NCI-H524 treated with DMSO at 0.1 percent for 48 hours (cell line): ENCODE results near the gene PDE2A.

Experiments used
- DNase-seq: peaks from one replicate; lab custom pipeline; 2025; lab: John Stamatoyannopoulos, UW

PDE2A gene

DNA sequence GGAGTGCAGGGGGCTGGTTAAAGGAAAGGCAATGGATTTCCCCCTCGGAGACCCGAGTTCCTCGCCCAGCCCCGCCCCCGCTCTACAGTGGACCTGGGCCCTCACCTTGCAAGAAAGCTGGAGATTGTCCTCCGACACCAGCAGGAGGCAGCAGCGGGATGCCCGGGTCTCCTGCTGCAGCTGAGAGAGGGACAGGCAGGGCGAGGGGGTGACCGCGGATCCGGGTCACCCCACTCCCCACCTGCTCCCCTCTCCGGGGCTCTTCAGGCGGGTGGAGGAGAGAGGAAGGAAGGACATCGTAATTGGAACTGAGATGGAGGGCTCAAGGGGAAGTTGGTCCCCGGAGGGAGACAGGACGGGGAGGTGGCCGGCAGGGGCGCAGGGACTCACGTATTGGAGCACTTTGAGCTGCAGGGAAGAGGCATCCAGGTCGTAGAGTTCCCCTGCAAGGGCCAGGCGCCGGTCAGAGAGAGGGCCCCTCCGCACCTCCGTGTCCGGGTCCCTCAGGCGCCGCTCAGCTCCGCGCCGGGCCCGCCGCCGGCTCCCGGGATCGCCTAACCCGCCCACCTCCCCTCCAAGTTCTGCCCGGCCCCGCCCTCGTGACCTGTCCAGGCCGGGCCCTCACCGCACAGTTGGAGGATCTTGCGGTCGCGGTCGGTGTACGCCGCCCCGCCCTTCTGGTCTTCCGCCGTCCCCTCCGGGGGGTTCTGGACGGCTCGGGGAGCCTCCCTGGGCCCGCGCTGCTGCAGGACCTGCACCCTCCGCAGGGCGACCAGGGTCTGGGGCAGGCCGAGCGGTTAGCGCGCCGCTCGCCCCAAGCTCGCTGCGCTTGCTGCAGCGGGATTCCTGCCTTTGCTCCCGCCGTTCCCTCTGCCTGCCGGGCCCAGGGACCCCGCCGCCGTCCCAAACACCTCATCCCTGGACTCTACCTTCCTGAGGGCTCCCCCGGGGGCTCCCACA, 84.1 kb downstream of the PDE2A start:
- DNase-seq = no peak

DNA sequence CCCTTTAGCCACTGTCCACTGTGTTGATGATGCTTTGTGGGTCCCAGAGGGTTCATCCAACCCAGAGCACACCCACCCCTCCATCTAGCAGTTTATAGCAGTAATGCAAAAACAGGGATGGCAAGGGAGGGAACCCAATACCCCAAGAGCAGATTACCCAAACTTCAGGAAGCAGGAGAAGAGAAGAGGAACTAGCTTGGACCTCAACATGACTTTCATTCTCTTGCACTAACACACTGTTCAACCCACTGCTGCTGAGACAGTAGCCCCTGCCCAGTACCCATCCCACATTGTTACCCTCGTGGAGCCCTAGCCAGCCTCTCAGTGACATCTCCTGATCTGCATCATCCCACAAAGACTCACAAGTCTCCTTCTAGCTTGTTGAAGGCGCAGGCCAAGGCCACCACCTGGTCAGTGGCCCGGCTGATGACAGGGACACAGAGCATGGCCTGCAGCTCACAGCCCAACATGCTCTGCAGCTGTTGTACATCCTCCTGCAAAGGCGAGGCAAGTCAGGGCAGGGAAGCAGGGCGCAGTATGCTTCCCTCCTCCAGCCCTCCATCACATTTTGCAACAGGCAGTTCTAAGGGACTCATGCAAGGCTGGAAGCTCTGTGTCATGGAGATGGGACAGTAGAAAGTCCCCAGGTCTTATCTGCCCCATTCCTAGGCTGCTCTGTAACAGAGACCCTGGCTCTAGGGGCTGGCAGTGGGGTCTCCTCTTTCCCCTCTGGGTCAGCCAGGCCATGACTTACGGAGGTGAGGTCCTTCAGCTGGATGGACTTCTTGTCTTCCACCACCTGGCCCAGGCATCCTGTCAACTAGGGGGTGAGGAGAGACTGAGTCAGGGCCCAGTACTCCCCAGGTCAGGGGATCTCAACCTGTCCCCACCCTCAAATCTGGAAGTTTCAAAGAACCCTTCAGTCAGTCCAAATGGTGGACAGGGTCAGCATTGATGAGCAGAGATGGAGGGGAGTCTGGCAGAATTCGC, 85.5 kb downstream of the PDE2A start:
- no peak for DNase-seq

DNA sequence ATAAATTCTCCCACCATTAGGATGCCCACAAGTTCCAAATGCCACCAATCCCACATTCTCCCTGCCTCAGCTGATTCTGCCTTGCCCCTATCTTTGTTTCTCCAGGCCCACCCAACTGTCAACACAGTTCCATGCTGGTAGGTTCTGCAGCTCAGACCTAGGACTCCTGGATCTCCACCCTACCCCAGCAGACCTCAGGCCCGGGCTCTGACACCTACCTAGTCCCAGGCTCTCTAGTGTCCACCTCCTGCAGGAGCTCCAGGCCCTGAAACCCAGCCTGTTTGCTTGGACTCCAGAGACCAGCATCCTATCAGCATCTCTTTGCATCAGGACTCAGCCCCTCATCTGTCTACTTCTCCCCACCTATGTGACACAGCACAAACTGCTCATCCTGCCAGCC, 86.5 kb downstream of the PDE2A start:
- no peak for DNase-seq

DNA sequence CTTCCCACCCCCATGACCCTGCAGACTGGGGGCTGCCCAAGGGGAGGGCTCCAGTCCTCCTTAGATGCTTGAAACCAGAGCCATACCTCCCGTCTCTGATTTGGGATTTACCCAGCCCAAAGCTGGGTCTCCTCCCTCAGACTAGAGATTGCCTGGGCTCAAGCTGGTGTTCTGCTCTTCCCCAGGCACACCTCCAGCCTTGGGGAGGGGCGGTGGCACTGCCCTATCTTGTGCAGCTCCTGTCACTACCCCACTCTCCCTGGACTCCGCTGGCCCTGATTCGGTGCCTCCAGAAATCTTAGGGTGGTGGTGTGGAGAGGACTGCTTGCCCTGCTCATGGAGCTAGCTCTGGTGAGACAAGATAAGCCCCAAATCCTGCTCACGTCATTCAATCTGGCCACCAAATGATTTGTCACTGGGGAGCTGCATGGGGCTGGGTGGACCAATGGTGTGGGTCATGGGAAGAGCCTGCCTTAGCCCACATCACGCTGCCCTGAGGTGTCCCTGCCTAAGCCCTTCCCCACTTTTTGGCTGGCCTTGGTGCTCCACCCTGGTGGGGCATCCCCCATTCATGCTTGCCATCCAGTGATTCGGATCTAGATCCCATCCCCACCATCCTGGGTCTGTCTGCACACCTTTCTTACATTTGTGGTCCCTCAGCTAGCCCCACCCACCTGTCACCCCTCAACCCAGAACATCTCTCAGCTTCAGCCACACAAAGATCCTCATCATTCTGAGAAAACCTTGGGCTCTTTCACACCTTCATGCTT, 87.7 kb downstream of the PDE2A start:
- no peak for DNase-seq

DNA sequence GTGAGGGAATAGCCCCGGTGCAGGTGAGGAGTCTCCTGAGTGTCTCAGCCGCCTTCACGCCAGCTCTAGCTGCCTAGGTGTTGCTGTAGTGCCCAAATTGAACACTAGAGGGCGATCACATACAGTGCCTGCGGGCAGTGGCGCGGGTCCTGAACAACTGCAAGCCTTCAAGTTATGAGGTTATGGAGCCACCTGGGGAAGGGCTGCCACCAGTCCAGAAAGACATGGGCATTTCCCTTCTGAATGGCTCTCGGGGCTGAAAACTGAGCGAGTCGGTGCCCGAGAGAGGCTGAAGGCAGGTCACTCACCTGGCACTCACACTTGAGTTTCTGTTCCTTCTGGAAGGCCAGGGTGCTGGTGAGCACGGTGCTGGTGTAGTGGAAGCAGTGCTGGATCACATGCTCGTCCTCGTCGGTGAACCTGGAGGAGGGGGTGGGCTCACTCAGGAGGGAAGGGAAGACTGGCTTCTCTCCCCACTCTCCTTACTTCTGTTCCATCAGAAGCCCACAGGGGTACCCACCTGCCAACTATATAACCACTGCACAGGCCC, 88.4 kb downstream of the PDE2A start:
- peak; percentile 9 for DNase-seq

DNA sequence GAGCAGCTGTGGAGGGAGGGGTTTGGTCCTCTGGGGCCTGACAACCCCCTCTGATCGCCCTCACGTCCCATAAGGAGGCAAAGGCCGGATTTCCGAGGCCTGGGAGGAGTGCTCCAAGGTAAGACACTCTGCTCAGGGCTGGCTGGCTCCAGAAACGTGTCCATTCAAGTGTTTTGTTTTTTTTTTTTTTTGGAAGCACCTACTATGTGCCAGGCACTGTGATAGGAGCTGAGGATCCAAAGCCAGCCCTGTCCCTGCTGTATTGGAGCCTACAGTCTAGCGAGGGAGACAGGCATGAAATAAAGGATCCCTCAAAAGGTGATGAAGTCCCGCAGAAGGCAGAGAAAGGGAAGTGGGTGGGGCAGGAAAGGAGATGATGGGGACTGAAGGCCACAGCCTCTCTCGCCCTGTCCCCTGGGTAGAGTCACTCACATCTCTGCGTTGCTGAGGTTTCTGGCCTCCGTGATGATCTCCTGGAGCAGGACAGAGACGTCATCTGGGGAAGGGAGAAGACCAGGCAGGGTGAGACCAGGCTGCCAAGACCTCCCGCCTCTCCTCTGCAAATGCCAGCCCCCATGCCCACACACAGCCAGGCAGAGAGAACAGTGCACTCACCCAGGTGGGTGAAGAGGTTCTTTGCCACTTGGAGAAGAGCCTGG, 89.2 kb downstream of the PDE2A start:
- no peak for DNase-seq

DNA sequence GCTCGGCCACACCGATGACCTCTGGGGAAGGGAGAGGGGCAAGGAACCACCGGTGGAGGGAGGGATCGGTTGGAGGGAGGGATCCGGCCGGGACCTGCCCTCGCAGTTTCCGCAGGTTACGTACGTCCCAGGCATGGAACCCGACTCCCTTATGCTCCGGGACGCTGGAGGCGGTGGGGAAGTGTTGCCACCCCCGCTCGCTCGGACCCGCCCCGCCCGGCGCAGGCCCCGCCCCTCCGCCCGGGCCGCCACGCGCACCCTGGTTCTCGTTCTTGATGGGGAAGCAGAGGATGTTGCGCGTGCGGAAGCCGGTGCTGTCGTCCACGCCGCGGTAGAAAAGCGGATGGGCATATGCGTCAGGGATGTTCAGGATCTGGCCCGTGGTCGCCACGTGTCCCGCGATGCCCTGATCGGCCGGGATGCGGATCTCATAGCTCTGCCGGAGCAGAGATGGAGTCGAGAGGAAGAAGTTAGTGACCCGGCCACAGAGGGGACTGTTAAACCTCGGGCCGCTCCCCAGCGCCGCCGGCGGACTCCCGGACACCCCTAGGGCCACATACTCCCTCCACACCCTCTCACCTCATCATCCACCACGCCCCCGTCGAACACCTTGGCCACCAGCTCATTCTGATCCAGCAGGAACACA, 89.8 kb downstream of the PDE2A start:
- DNase-seq = no peak

DNA sequence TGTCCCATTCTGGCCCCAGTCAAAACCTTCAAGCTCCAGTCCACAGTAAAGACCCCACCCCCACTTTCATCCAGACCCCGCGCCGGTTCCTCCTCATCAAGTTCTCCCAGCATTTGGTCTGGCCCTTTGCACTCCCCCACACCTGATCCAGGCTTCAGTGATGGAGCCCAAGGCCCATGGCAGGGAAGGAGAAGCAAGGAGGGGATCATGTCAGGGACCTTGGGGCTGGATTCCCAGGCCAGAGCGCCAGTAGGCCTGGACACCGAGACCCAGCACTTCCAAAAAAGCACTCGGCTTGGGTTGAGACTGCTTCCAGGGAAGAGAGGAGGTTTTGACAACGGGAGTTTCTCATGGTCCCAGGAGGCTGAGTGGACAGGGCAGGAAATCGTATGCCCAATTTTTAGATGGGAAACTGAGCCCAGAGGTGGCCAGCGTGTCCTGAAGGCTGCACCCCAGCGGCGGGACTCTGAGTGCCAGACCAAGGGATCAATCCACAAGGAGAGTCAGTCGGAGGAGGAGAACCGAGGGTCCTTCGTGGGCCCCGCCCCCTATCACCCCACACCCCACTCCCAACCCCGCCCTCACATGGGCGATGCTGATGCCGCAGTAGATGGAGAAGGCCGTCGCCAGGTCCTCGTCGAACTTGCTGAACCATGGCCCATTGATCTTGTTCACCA, 90.5 kb downstream of the PDE2A start:
- no peak for DNase-seq

DNA sequence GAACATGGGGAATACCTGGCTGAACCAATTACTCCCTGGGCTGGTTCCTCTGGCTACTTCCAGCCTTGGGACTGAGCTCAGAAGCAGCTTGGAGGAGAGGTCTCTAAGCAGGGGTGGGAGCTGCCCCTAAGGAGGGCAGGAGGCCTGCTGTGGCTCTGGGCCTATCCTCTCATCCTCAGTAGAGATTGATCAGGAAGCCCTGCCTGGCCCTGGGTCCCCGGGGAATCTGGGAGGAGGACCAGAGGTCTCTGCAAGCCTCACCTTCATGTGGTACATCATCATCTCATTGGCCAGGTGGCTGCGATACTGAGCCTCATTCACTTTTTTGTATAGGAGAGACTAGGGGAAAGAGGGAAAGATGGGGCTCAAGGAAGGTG, 91.1 kb downstream of the PDE2A start:
- DNase-seq = no peak

DNA sequence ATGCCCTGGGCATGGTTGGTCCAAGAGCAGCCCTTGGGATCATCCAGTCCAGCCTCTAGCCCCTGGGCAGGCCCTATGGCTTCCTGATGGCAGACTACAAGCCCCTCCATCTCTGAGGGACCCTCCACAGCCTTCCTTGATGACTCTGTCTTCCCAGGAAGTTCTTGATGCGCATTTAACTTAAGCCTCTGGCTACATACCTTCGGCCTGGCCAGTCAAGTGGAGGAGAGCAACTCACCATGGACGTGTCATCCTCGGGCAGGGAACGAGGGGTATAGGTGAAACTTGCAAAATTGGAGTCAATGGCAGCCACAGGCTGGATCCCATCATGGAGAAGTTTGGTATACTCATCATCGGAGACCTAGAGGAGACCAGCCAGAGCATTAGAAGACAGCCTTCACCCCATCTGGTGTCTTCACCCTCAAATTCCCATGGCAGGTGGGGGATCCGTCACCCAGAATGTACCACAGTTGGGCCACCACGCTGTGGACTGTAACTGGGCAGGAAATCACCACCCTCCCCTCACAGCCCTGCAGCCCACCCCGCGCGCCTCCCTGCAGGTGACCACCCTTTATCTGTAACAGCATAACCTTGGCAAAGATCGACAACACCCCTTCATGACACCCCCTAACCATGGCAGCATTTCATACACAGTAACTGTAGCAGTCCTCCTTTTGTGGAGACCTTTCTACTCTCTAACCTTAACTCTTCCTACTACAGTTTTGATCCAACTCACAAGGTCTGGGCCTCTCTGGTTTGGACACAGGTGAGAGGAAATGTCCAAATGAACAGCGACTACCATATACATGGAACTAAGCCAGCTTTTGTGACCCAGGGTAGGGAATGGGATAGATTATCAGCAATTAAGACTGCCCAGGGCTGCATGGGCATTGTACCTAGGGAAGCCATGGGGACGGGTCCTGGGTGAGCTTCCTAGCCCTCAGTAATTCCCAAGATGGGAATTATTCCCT, 91.7 kb downstream of the PDE2A start:
- no peak for DNase-seq

DNA sequence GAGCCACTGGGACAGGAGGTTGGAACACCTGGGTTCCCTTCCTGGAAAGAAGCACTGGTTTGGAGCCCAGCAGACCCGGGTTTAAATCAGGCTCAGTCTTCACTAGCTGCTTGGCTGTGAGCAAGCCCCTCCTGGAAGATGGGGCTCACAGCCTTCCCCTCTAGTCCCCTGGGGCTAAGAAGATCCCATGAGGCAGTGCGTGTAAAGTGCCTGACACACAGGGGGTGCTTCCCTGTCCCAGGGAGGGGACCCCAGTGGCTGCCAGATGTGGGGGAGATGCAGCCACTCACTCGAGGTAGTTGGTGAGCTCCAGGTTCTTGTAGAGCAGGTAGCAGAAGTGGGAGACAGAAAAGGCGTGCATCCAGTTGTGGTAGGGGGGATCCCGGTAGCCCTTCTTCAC, 93.2 kb downstream of the PDE2A start:
- no peak for DNase-seq

DNA sequence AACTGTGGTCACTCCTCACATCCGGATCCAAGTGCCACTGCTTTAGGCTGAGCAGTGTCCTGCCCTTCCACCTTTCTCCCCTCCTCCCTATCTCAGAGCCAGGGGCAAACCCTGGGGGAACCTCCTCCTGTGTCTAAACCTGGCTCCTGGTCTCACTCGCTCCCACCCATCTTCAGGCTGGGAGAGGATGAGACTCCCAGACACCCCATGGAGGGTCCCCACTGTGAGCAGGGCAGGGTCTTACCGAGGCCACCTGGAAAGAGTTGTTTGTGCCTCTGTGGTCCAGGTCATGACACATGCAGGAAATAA, 93.6 kb downstream of the PDE2A start:
- no peak for DNase-seq

DNA sequence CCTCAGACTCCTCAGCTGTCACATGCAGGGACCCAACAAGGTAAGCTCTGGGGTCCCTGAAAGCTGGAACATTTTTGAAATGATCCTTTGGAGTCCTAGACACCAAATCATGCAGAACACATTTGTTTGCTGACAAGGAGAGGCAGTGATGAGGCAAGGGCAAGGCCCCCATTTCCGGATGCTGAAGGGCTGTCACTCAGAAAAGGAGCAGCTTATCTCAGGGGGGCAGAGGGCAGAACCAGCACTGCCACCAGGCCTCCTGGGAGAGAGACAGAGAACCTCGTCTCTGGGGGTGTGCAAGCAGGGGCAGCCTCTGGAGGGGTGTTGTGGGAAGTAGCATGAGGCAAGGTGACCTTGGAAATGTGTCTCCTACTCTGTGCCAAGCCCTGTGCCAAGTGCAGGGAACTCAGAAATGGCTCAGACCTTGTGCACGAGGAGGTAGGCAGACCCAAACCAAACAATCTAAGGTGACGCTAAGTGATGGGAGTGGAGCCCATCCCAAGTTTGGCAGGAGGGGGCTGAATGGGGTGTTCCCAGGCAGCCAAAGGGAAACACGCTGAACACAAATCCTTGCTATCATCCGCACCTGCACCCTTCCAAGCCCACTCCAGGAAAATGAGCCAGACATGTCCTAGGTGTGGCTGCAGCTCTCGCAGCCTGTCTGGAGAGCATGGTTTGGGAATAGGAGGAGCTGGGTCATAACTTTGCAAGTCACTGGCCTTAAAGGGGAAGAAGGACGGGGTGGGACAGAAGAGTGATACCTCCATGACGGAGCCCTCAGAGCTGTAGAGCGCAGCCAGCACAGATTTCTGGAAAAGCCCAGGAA, 94.2 kb downstream of the PDE2A start:
- no peak for DNase-seq

DNA sequence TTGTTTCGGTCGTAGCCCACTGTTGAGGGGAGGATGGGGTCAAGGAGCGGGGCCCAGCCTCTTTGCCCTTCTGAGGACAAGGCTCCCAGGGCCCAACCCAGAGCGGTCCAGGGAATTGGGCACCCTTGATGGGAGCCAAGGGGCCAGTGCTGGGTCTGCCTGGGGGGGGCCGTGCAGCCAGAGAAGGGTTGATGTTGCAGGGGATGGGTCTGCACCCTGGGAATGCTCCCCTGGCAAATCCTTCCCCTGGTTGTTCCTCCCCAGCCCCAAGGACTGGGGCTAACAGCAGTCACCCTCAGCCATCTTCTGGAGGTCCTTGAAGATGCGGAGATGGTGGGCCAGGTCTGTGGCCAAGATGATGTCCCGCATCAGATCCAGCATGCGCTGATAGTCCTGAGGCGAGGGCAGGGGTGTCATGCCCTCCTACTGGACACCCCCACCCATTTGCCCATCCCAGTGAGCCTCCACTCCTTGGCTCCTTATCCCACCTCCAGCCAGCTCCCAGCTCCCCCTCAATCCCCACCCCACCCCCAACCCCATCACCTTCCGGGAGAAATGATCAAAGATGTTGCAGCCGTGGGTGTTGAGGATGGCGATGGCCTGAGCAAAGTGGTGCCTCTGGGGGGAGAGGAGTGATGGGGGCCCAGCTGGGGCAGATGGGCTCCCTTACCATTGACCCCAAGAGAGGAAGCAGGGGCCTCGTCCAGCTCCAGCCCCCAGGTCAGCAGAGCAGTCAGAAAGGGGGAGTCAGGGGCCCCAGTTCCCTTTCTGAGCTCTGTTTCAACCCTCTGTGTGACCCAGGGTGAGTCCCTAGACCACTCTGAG, 95.0 kb downstream of the PDE2A start:
- no peak for DNase-seq

DNA sequence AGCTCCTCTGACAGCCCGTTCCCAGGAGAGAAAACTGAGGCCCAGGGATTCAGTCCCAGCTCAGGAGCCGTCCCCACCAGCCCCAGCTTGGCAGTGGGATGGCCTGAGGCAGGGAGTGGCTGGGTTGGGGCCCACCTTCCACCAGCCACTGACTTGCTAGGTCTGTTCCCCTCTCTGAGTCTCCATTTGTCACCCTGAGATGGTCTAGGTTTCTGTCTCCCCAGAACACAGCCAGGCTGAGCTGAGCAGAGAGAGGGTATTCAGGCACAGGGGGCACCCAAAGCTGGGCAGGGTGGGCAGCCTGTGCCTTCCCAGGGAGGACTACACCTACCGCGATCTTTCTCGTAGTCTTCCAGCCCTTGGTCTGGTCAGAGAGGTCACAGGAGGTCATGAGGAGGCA, 95.7 kb downstream of the PDE2A start:
- DNase-seq = no peak

DNA sequence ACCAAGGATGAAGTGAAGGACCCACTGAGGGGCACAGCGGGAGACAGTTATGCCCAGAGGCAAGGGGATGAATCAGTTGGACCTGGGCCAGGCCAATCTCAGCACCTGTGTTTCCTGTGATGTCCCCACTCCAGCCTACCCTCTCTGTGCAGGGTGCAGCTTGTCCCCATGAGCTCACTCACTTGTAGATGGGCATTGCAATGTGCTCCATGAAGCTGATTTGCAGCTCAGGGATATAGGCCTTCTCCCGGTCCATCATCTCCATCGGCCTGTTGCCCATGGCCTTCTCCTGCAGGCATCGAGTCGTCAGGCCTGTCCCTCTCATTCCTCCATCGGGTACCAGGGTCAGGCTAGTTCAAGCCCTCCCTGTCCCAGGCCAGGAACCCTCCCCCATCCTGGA, 96.2 kb downstream of the PDE2A start:
- no peak for DNase-seq

DNA sequence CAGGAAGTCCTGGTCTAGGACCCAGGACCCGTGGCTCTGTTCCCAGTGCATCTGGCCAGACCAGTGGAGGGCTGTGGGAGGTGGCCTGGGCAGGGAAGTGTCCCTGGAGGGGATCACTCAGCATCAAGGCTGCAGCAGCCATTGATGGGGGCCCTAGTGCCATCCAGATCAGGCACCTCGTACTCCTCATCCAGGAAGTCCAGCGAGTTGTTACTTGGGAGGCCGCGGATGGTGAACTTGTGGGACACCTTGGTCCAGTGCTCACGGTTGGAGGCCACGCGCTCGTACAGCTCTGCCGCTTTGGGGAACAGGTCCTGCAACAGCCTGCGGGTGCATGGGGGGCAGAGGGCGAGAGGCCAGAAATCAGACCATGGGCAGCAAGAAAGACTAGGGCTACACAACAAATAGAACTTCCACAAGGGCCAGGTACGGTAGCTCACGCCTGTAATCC, 96.9 kb downstream of the PDE2A start:
- DNase-seq = no peak
